Measurements from ENCODE around the gene NCAPG. TPM values are rescaled to one million over a fixed set of nuclear protein-coding genes. Genes with fewer than 3 reads are reported as not detected.

NCAPG gene
- polyA plus RNA-seq, 1 experiment: 9.1 TPM

- Histone ChIP-seq H3K27ac (ENCODE audit: low read depth, low read length) (no peak overlapping the region), H3K9me3 (ENCODE audit: control insufficient read depth, insufficient read depth, low read length) (no peaks in the 10 kb centered on the region), H3K4me3 (ENCODE audit: low read depth, low read length) (no peak overlapping the region), H3K27me3 (ENCODE audit: control insufficient read depth, insufficient read depth, low read length) (no peaks in the 10 kb centered on the region)
- ChIA-PET POLR2A (no interaction called here), CTCF (interaction anchor here (0.8 to 1.4 kb wide), 4 partner anchors 18 to 240 kb away, joined by 3 to 5 read pairs (median 4); no protein-coding TSS in a partner anchor)
- TF ChIP-seq, protein P1, sequence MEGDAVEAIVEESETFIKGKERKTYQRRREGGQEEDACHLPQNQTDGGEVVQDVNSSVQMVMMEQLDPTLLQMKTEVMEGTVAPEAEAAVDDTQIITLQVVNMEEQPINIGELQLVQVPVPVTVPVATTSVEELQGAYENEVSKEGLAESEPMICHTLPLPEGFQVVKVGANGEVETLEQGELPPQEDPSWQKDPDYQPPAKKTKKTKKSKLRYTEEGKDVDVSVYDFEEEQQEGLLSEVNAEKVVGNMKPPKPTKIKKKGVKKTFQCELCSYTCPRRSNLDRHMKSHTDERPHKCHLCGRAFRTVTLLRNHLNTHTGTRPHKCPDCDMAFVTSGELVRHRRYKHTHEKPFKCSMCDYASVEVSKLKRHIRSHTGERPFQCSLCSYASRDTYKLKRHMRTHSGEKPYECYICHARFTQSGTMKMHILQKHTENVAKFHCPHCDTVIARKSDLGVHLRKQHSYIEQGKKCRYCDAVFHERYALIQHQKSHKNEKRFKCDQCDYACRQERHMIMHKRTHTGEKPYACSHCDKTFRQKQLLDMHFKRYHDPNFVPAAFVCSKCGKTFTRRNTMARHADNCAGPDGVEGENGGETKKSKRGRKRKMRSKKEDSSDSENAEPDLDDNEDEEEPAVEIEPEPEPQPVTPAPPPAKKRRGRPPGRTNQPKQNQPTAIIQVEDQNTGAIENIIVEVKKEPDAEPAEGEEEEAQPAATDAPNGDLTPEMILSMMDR (IDR thresholded peaks at IDR 0.05; ENCODE audit: low read depth, low read length): no peak
- DNase-seq (ENCODE audit: low read depth, low spot score): no peak
Measured at GRCh38 chr4:17788956-17789355, 21.8 kb upstream of the NCAPG start.

DNA sequence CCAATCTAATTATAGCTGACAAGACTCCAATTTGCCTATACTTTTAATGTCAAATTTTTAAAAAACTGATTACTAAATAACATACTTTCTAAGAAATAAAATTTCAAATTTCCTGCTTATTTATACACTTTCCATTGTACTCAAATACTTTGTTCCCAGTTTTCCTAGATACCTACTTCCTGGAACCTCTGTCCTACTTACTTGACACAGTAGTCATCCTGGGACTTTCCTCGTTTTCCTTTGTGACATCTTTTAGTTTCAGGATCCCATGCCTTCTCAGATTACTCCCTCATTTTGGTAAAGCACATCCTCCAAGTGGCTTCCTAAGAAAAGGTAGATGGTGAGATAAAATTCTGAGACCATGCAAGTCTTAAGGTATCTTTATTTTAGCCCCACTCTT, 16.0 kb upstream of the NCAPG start:
- ChIA-PET POLR2A (interaction anchor here (0.5 kb wide), 1 partner anchor 17 kb away, joined by 3 read pairs; no protein-coding TSS in a partner anchor), CTCF (interaction anchor here (1.5 to 1.8 kb wide), 2 partner anchors 246 kb away, joined by 5 read pairs; no protein-coding TSS in a partner anchor)
- H3K4me3 ChIP-seq (ENCODE audit: low read depth, low read length): no peak overlapping the region
- TF ChIP-seq, protein P1 (IDR thresholded peaks at IDR 0.05; ENCODE audit: low read depth, low read length): no peak
- H3K9me3 ChIP-seq (ENCODE audit: control insufficient read depth, insufficient read depth, low read length): no peaks in the 10 kb centered on the region
- no peak for DNase-seq (ENCODE audit: low read depth, low spot score)
- no peaks in the 10 kb centered on the region for H3K27me3 ChIP-seq (ENCODE audit: control insufficient read depth, insufficient read depth, low read length)
- no peak overlapping the region for H3K27ac ChIP-seq (ENCODE audit: low read depth, low read length)

- no peak for DNase-seq (ENCODE audit: low read depth, low spot score)
- Histone ChIP-seq H3K27ac (ENCODE audit: low read depth, low read length) (no peak overlapping the region), H3K4me3 (ENCODE audit: low read depth, low read length) (no peak overlapping the region), H3K27me3 (ENCODE audit: control insufficient read depth, insufficient read depth, low read length) (no peaks in the 10 kb centered on the region), H3K9me3 (ENCODE audit: control insufficient read depth, insufficient read depth, low read length) (no peaks in the 10 kb centered on the region)
- ChIA-PET POLR2A (interaction anchor here (1.4 kb wide), 1 partner anchor 12 kb away, joined by 3 read pairs; the partner anchor contains the start of gene DCAF16), CTCF (interaction anchor here (1.2 to 3.5 kb wide), 5 partner anchors 11 to 249 kb away, joined by 3 to 26 read pairs (median 5); no protein-coding TSS in a partner anchor)
- TF ChIP-seq, protein P1 (IDR thresholded peaks at IDR 0.05; ENCODE audit: low read depth, low read length): no peak
Measured at GRCh38 chr4:17797808-17798207, 13.0 kb upstream of the NCAPG start.

DNA sequence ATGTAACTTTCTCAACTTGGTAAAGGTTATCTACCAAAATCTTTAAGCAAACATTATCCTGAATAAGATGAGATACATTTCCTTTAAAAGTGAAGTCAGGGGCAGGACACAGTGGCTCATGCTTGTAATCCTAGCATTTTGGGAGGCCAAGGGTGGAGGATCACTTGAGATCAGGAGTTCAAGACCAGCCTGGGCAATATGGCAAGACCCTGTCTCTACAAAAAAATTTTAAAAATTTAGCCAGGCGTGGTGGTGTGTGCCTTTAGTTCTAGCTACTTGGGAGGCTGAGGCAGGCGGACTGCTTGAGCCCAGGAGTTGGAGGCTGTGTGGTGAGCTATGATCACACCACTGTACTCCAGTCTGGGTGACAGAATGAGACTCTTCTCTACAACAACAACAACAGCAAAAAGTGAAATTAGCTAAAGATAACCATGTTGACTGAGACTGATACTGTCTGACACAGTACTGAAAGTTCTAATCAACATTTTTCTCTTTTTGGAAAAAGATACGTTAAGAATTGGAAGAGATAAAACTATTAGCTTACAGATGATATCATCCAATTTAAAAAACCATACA, 5.1 kb upstream of the NCAPG start:
- TF ChIP-seq, protein P1 (IDR thresholded peaks at IDR 0.05; ENCODE audit: low read depth, low read length): no peak
- Histone ChIP-seq H3K9me3 (ENCODE audit: control insufficient read depth, insufficient read depth, low read length) (0 out of 2 replicates have a peak, but pooled peaks cover 2% of the 10 kb centered on the region), H3K27me3 (ENCODE audit: control insufficient read depth, insufficient read depth, low read length) (no peaks in the 10 kb centered on the region), H3K4me3 (ENCODE audit: low read depth, low read length) (no peak overlapping the region), H3K27ac (ENCODE audit: low read depth, low read length) (no peak overlapping the region)
- no peak for DNase-seq (ENCODE audit: low read depth, low spot score)
- CTCF ChIA-PET: interaction anchor here (1.0 to 7.0 kb wide), 4 partner anchors 10 to 788 kb away, joined by 3 to 98 read pairs (median 12); no protein-coding TSS in a partner anchor
- POLR2A ChIA-PET: no interaction called here

DNA sequence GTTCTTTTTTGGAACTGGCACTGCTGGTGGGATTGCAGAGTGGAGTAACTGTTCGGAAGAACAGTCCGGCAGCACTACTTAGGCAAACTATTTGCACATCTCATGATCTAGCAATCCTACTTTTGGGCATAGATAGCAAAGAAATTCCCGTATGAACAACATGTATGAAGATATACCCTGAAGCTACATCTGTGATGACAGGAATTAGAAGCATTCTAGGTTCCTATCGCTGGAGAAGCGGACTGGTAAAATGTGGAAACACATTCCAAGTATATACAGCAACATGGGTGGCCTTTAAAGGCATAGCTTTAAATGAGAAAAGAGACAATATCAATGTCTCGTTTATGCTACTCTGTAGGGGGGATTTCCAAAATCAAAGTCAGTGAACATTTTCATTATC, 3.3 kb upstream of the NCAPG start:
- Histone ChIP-seq H3K4me3 (ENCODE audit: low read depth, low read length) (peak overlapping the region; percentile 45), H3K27me3 (ENCODE audit: control insufficient read depth, insufficient read depth, low read length) (no peaks in the 10 kb centered on the region), H3K27ac (ENCODE audit: low read depth, low read length) (no peak overlapping the region), H3K9me3 (ENCODE audit: control insufficient read depth, insufficient read depth, low read length) (0 out of 2 replicates have a peak, but pooled peaks cover 2% of the 10 kb centered on the region)
- ChIA-PET POLR2A (no interaction called here), CTCF (interaction anchor here (1.1 to 7.0 kb wide), 10 partner anchors 9 to 786 kb away, joined by 3 to 98 read pairs (median 4); partner anchors contain the start of gene FAM184B)
- no peak for DNase-seq (ENCODE audit: low read depth, low spot score)
- TF ChIP-seq, protein P1 (IDR thresholded peaks at IDR 0.05; ENCODE audit: low read depth, low read length): no peak
